HG02678 (cell line): ENCODE results near the gene DOLPP1.
A peak's percentile ranks its signal among the peaks of the same experiment; 100 is the strongest.

Experiments
- ATAC-seq: cut with Tn5 transposase; IDR thresholded peaks from one replicate; pipeline ENCODE4 v1.9.1; 2021; ENCODE audit warnings: mild to moderate bottlenecking, moderate library complexity; ENCODE audit not compliant: unreplicated experiment

DOLPP1 gene, protein sequence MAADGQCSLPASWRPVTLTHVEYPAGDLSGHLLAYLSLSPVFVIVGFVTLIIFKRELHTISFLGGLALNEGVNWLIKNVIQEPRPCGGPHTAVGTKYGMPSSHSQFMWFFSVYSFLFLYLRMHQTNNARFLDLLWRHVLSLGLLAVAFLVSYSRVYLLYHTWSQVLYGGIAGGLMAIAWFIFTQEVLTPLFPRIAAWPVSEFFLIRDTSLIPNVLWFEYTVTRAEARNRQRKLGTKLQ

DNA sequence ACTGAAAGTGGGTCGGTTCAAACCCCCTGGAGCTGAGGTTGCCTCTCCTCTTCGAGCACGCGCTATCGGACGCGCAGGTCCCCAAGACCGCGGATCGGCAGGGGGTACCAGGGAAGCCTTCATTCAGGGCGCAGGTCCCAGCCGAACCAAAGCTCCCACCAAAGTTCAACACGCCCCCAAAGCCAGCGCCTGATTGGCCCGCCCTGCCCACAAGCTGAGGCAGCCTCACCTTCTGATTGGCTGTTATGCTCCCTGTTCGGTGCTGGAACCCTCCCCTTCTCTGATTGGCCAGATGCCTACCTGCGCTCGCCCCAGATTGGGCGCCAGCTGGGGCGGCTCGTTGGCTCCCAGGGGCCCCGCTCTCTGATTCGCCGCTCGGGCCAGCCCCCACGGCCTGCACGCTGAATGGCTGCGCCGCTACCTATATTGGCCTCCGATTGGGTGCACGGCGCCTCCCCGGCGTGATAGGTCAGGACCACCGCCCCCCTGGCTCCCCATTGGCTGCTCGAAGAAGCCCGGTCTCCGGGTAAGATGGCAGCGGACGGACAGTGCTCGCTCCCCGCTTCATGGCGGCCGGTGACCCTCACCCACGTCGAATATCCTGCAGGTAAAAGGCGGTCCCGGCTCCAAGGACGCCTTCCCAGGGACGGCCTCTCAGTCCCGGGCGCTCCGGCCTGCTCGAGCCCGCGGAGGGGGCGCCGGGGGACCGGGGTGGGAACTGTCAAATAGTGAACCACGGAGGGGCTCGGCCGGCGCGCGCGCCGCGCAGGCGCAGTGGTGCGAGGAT, at the start of gene DOLPP1:
DOLPP1 (plus strand) TSS at position 511 of the 787 bp plus-strand sequence; CDS start at position 532, 21 bp downstream.
- ATAC-seq, result peak; percentile 91

DNA sequence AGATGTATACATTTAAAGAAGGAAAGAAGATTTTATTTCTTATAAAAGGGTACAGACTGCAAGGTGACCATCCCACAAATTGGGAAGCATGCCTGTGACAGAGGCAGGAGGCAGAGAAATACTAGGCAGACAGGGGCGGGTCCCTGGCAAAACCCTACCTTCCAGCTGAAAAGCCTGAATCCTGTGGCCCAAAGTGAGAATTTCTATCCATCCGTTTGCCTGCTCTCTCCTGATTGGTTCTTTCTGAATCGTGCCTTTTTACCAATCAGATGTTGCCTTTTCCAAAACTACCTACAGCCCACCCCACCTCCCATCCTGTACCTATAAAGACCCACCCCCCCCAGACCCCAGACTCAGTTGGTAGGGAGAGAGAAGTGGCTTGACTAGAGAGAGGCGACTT, 49.4 kb upstream of the DOLPP1 start:
- no peak for ATAC-seq

DNA sequence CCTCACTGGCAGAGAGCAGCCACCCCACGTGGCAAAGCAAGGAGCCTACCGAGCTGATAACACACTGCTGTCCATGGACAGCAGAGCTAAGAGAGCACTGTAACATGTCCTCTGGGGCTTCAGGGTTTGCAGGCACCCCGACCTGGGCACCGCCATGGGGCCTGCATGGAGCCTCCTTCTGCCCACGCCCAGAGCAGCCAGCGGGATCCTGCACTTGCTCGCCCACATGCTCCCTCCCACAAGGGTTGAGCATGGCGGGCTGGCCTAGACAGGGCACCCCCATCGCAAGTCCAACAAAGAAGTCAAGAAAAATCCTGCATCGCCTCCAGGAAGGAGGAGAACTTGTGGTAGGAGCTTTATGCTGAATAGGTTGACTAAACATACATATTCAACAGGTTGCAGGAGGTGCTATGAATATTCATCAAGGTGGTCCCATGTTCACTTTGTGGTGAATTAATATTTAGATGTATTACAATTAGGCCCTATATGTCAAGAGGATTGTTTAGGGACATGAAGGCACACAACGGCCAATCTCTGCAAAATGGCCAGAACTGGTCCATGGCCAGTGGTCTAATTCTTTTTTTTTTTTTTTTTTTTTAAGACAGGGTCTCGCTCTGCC, 48.3 kb upstream of the DOLPP1 start:
- ATAC-seq, result no peak

DNA sequence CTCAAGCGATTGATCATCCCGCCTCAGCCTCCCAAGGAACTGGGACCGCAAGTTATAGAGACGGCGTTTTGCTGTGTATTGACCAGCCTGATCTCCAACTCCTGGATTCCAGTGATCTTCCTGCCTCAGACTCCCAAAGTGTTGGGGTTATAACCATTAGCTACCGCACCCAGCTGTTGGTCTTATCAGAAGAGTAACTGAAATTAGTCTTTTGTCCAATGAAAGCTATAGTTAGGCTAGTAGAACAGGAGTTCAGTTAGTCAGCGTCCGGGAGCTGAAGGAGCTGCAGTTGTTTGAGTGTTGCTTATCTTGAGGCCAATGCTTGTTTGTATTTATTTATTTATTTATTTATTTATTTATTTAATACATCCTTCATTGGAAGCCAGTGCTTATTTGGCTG, 47.7 kb upstream of the DOLPP1 start:
- ATAC-seq, result no peak

DNA sequence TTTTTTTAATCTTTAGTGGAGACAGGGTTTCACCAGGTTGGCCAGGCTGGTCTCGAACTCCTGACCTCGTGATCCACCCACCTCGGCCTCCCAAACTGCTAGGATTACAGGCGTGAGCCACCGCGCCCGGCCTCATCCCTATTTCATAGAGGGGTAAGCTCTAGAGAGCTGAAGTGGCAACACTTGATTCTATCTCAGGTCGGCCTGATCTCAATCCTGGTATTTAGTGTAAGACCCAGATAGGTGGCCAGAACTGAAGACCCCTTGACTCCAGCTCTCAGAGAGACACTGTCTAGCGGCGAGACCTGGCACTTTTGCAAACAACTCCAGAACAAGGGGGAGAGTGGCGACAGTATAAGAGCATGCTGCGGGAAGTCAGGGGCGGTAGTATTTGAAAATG, 45.1 kb upstream of the DOLPP1 start:
- ATAC-seq, result peak; percentile 2

DNA sequence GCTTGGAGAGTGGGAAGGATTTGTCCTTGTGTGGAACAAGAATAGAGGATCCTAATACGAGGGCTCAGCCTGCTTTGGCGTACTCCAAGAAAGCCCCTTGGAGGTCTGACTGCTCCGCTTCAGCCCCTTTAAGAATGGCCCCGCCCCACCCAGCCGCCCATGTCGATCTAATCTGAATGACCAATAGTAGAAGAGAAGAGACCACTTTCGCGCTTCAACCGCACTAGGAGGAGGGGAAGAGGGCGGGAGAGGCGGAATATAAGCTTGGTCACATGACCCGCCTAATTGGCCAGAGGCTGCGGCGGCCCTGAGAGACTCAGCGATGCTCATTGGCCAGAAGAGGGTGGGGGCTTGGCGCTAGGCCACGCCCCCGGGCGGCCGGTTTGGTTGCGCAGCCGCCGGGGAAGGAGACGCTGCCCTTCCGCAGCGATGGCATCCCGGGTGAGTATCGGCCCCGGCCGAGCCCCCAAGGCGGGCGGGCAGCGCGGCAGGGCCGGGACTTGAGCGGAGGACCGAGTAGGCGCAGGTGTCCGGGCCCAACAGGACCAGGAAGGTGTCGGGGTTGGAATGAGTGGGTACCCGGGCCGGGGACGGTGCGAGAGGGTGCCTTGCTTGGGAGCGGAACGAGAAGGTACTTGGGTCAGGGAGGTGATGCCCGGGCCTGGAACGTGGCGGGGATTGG, 44.5 kb upstream of the DOLPP1 start, which contains the start of gene MIGA2:
MIGA2 (plus strand) TSS at position 386 of the 682 bp plus-strand sequence. CDS start 3,969 bp downstream, outside the sequence.
- ATAC-seq, result peak; percentile 98

DNA sequence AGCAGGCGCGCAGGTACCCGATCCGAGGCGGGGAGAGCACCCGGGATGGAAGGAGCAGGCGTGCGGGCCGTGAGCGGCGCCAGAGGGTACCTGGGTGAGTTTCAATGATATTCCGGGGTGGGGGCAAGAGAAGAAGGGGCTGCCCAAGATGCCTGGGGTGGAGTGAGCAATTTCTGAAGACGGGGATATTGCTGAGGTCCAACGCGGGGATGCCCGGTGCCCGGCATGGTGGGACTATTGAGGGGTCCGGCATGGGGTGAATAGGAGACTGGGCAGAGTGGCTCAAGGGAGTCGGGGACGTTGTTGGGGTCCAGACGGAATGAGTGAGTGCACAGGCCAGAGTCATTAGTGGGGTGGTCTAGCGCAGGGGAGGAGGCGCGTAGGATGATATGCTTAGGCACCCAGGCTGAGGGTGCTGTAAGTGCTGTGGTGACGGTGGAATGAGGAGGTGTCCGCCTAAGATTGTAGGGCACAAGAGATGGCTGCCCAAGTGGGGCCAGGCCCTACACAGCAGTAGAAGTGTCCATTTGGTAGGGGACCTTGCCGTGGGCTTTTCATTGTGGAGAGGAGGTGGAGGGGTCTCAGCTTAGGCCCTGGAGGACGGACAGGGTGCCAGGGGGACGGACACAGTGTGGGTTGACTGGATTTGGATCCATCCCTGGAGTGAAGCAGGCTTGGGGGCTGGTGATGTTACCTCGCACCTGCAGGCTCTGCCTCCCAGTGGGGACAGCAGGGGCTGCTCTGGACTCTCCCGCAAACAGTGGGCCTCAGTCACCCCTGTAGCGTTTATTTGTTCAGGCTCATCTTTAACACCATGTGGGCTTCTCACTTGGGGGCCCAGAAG, 43.8 kb upstream of the DOLPP1 start:
- peak; percentile 1 for ATAC-seq

DNA sequence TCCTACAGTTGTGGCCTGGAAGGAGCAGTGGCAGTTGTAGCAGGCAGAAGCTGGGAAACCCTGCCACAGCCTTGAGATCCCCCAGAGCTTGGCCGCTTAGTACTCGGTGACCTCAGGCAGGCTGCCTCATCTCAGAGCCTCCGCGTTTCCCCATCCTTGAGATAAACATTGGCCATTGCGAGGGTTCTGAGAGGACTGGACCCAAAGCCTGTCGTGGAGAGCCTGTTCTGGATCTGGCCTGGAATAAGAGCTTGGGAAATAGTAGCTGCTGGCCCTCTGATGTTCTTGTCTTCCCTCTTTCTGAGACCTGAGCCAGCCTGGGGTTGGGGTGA, 43.2 kb upstream of the DOLPP1 start:
- no peak for ATAC-seq

DNA sequence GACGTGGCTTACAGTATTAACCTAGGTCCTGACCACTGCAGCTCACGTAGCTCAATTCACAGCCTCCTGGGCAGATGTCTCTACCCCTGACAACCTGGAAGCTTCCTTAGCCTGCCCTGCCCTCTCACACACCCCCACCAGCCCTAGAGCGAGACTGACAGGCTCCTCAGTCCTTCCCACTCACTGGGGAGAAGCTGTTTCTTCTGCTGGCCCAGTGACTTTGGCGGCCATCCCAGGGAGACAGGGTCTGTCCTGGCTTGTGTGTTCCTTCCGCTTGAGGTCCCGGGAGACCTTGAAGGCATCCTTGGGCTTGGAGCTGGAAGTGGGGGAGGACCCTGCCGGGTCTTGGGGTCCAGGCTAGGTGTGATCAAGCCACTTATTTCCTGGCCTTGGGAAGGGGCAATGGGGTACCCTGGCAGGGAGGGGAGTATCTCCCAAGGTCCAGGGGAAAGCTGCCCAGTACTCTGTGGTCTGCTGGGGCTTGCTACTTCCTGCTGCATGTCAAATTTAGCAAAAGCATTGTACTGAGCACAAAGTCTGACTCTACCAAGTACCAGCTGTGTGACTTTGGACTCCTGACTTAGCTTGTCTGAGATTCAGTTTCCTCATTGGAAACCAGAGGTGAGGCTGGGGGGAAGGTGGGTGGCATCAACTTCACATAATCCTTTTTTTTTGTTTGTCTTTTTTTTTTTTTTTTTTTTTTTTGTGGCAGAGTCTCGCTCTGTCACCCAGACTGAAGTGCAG, 42.6 kb upstream of the DOLPP1 start:
- ATAC-seq, result no peak

DNA sequence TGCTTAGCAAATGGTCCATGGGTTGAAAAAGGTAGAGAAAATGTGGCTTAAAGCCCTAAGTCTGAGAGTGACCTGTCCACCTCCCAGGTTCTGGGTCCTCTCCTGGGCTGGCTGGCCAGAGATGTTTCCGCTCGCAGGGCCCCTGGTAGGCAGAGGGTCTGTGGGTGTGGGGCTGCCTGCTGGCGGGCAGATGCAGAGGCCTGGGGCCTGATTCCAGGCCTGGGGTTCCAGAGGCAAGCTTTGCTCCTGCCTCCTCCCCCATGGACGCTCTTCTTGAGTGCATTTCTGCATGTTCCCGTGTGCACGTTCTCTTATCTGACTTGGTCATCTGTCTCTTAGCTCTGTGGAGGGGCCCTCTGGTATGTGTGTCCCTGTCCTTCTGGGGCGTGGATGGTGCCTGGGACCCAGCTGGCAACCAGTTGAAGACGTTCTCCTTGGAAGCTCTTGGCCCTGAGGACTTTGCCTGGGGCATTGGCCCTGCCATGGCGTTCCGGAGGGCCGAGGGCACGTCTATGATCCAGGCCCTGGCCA, 40.7 kb upstream of the DOLPP1 start:
- ATAC-seq, result no peak

DNA sequence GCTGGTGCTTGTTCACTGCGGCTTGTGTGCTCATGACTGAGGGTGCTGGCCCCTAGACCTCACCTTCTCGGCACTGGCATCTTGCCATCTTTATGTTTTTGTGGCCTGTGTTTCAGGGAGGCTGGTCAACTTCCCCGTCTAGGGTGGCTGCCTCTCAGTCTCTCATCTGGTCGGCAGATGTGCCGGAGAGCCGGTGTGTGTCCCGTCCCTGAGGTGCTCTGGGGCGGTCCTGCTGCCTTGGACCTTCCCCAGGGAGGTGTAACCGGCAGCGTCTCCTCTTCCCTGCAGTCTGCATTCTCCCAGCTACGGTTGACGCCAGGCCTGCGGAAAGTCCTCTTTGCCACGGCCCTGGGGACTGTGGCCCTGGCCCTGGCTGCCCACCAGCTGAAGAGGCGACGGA, 38.9 kb upstream of the DOLPP1 start:
- no peak for ATAC-seq

DNA sequence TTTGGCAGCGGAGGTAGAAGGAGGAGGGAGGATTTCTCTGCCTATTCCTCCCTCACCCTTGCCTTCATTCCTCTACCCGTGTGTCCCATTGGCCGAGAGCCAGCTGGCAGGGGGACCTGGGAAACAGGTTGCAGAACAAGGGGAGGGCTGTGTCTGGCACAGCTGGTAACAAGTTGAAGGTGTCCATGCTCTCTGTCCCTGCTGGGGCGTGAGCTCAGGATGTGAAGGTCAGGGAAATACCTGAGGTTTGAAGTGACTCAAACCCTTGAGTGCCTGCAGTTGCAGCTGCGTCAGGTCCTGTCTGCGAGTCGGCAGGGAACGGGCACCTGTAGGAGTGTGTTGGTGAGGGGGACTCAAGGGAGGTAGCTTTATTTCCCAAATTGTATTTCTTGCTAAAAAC, 28.3 kb upstream of the DOLPP1 start:
- ATAC-seq, result no peak

DNA sequence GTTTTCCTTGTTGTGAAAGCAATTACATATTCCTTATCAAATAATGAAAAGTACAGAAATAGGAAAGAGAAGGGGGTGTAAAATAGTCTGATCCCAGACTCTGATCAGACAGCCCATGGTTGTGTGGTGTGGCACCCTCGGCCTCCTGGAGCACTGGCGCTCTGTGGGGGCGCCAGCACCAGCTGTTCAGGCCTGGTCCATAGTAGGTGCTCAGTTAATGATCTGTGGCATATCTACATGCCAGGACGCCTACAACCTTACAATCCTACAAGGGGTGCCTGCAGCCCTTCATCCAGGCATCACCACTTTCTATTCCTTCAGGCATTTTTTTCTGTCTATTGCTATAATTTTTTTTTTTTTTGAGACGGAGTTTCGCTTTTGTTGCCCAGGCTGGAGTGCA, 27.9 kb upstream of the DOLPP1 start:
- no peak for ATAC-seq

DNA sequence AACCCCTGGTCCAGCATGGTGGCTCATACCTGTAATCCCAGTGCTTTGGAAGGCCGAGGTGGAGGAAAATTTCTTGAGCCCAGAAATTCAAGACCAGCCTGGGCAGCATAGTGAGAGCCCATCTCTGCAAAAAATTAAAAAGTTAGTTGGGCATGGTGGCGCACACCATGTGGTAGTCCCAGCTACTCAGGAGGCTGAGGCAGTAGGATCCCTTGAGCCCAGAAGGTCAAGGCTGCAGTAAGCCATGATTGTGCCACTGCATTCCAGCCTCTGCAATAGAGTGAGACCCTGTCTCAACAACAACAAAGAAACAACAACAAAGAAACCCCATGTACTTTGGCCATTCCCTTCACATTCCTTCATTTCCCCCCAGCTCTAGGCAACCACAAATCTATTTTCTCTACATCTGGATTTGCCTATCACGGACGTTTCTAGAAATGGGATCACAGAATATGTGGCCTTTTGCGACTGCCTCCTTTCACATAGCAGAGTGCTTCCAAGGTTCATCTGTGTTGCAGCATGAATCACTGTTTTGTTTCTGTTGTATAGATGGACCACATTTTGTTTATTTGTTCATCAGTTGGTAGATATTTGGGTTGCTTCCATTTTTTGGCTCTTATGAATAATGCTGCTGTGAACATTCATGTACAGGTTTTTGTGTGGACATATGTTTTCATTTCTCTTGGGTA, 26.6 kb upstream of the DOLPP1 start:
- ATAC-seq, result no peak

DNA sequence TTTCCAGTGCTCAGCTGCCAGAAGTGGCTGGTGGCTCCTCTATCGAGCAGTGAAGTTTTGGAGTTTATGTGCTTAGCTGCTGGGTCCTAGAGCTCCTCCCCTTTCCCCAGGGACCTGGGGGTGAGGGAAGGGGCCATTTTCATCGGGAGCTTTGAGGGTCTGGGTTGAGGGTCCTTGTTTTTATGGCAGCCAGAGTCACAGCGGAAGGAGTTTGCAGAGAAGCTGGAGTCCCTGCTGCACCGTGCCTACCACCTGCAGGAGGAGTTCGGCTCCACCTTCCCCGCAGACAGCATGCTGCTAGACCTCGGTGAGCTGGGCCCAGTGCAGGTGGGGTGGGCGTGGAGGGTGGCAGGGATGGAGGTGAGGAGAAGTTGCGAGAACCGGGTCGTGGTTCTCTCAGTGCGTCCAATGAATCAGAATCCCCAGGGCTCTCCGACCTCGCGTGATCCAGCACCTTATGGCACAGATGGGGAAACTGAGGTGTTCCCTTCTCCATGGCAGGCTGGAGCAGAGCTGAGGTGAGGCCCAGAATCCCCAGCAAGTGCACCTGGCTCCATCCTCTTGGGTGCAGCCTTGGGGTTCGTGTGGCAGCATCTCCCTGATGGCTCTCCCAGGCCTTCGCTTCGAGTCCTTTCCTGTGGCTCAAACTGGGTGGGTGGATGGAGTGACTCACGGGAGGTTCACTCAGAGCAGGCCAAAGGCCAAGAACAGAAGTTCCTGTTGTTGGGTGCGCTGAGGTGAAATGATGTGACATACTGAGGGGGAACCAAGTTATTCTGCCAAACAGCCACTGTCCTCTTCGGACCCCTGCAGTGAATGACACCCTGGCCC, 21.7 kb upstream of the DOLPP1 start:
- ATAC-seq, result no peak

DNA sequence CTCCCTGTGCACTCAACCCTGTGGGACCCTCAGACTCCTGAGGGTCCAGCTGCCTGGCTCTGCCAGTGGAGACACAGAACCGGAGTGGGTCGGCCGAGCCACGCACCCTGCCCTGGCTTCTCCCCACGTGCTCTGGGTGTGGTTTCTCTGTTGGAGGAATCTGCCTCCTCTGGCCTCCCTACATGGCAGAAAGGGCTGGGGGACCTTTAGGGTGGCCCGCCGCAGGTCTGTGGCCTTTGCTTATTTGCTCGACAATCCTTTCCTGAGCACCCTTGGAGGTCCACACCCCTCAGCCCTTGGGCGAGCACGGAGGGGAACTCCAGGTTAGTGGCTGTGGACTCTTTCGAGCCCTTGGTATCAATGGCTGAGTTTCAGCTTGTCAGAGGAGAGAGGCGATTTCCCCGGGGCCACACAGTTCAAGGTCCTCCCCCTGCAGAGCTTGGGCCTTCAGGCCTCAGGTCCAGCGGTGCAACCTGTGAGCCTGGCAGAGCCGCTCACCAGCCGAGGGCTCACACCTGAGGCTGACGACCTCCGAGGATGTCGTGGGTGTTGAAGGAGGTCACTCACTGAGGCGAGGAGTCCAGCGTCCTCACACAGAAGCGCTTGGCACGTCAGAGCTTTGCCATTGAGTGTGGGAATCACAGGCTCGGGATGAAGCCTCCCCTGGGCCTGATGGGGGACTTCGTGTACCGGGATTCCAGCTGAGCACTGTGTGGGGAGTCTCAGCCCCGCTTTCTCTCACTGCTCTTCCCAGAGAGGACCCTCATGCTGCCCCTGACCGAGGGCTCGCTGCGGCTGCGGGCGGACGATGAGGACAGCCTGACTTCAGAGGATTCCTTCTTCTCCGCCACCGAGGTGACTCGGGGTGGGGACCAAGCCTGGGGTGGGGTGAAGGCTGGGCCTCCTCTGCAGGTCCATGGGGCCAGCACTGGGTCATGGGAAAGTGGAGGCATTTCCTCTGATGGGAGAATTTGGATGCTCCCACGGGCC, 20.8 kb upstream of the DOLPP1 start:
- no peak for ATAC-seq

DNA sequence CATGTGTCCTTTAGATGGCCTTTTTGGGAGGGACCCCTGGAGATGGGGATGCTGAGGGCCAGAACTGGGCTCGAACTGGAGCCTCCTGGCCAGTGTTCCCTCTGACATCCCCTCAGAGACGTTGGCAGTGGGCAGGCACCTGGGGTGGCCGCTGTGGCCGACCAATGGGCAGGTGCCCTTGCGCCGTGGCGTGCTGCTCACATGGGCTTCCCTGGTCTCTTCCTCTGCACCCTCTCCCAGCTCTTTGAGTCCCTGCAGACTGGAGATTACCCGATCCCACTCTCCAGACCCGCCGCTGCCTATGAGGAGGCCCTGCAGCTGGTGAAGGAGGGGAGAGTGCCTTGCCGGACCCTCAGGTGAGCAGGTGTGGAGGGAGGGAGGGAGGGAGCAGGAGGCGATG, 19.9 kb upstream of the DOLPP1 start:
- no peak for ATAC-seq
